Smooth muscle cell of the brain vasculature (primary cell): ENCODE data around the gene MTCL1.

Source experiments
- DNase-seq: peaks from one replicate; pipeline ENCODE4 v3.0.0-alpha.2; 2012; ENCODE audit warnings: low read depth, low spot score

The MTCL1 gene

DNA sequence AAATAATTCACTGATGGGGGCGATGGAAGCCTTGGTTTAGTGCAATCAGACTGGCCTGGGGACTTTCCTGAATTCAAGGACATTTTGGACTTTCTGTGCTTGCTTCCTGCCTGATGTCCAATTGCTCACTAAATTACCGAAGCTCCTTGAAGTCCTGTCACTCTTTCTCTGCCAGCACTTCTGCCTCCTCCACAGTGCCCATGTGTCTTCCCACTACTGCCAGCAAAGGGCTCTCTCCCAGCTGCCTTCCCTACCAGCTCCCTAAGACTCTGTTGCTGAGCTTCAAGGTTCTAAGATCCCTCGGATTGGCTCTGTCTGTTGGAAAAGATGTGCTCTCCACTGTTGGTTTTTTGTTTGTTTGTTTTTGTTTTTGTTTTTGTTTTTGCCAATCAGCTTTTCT is 158.1 kb downstream of the MTCL1 start:
- no peak for DNase-seq

- DNase-seq, result no peak
Observed at GRCh38 chr18:8865934-8866333, 160.6 kb downstream of the MTCL1 start.

GRCh38 chr18:8866679-8867078 is 161.3 kb downstream of the MTCL1 start:
- DNase-seq, result no peak

DNA sequence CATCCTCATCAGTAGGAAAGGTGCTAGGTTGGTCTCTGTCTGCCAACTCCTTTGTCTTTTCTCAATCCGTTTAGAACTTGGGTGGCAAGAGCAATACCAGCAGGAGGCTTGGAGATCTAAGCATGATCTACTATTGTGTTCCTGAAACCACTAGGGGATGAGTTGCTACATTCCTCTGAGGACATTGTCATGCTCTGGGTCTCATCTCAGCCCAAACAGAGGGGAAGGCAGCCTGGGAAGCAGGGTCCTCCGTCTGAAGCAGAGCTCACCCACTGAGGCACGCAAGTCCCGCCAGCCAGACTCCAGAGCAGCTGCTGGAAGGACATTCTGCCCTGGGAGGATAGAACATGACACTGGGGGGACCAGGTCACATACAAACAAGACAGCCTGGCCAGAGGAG is 162.9 kb downstream of the MTCL1 start:
- DNase-seq, result no peak

GRCh38 chr18:8868779-8869415 is 163.5 kb downstream of the MTCL1 start:
- no peak for DNase-seq

DNA sequence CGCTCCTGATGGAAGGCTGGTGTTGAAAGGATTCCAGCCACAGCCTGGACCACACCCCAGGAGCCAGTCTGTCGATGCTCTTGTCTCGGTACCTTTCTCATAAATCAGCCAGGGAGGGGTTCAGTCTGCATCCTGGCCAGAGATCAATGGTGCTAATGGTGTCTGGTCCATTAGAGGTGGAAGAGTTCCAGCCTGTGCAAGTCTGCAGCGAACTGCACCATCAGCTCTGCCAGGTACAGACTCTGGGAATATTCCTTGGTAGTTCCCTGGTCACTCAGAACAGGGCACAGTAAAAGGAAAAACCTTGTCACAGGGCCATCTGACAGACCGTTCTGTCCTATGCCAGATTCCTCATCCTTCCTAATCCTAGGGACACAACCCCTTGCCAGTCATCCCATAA is 164.3 kb downstream of the MTCL1 start:
- DNase-seq, result no peak

DNA sequence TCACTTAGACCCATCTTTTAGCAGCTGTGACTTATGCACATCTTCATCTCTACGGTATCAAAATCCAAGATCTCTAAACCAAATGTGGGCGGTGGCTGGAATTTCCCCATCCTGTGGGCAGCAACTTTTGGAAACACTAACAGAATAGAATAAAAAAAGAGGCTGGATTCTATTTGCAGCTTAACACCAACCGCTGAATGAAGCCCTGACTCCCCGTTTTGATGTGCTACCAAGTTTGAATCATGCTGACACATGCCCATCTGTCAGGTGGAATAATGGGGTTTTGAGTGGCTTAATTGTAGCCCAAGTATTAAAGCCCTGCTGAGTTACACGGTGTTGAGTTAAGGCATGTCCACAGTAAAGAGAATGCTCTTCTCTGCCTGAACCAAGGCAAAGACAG is 165.2 kb downstream of the MTCL1 start:
- DNase-seq, result no peak

DNA sequence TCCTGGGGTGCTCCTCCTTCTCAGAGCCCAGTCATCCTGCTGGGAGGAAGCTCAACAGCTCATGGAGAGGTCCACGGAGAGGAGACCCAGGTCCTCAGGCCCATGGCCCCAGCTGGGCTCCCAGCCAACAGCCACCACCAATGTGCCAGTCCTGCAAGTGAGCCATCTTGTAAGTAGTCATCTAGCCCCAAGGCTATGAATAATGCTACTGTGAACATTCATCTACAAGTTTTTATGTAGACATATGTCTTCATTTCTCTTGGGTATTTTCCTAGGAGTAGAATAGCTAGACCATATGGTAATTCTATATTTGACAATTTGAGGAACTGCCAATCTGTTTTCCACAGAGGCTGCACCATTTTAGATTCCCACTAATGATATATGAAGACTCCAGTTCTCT is 166.1 kb downstream of the MTCL1 start:
- DNase-seq, result no peak

- DNase-seq, result no peak
Observed at GRCh38 chr18:8874872-8875271, 169.5 kb downstream of the MTCL1 start.

DNA sequence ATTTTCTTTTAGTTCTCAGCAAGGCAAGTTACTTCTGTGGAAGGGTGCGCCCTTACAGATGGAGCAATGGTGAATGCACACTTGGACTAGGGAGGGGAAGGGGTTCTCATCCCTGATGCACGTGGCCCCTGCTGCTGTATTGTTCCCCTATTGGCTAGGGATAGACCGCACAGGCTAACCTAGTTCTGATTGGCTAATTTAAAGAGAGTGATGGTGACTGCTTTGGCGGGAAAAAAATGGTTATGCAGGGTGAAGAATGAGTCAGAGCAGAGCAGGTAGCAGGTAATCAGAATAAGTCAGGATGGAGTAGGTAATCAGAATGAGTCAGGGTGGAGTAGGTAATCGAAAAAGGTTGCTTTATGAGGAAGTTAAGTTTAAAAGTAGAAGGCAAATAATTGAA is 171.5 kb downstream of the MTCL1 start:
- no peak for DNase-seq

GRCh38 chr18:8881103-8881502 is 175.7 kb downstream of the MTCL1 start:
- DNase-seq, result no peak
